ENCODE results near the gene C1QTNF8.

DNA sequence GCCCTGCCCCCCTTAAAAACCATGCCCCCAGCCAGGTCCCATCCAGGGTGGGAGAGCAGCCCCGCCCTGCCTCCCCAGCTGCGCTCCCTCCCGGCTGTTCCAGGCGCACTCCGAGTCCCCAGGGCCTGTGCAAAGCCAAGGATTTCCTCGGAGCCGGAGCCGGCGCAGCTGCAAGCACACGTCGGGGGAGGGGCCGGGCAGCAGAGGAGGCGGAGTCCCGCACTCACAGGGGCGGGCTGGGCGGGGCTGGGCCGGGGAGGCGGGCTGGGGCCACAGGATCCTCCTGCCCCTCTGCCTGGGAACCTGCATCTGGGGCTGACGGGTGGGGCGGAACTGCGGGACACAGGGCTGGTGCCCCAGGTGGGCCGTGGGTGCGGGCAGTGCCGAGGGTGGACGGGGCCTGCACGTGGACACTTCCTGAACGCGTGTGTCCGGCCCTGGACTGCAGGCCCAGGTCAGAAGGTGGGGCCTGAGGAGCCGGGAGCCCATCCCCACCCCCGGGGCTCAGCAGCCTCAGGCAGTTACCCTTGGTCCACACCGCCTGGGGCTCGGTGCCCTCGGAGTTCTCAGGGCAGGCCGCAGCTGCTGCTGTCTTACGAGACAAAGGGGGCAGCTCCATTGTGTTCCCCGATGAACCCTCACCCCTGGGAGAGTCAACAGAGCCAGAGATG lies 47.5 kb downstream of the C1QTNF8 start:
- TF ChIP-seq HNF4G (IDR thresholded peaks at IDR 0.05) (no peak), RXRA (IDR thresholded peaks at IDR 0.05) (no peak)
- TF ChIP-seq, protein P1, sequence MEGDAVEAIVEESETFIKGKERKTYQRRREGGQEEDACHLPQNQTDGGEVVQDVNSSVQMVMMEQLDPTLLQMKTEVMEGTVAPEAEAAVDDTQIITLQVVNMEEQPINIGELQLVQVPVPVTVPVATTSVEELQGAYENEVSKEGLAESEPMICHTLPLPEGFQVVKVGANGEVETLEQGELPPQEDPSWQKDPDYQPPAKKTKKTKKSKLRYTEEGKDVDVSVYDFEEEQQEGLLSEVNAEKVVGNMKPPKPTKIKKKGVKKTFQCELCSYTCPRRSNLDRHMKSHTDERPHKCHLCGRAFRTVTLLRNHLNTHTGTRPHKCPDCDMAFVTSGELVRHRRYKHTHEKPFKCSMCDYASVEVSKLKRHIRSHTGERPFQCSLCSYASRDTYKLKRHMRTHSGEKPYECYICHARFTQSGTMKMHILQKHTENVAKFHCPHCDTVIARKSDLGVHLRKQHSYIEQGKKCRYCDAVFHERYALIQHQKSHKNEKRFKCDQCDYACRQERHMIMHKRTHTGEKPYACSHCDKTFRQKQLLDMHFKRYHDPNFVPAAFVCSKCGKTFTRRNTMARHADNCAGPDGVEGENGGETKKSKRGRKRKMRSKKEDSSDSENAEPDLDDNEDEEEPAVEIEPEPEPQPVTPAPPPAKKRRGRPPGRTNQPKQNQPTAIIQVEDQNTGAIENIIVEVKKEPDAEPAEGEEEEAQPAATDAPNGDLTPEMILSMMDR (IDR thresholded peaks at IDR 0.05; ENCODE audit: low read depth, low read length, missing input control): no peak
- TF ChIP-seq, protein P2, sequence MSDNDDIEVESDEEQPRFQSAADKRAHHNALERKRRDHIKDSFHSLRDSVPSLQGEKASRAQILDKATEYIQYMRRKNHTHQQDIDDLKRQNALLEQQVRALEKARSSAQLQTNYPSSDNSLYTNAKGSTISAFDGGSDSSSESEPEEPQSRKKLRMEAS (IDR thresholded peaks at IDR 0.05): no peak

Data from liver (tissue), 3 donors.